ENCODE results near the gene INTU.

DNA sequence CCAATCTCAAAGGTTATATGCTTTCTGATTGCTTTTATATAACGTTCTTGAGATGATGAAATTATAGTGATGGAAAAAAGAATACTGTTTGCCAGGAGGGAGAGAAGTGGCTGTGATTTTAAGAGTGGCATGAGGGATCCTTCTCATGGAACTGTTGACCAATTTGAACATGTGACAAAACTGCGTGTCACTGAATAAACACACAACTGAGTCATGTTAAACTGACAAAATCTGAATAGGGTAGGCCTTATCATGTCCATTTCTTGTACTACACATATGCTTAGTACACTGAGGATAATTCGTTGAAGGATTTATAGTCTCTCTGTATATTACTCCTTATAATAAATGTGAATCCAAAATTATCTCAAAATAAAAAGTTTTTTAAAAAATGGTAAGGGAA lies 127.1 kb downstream of the INTU start:
- TF ChIP-seq, protein P1, sequence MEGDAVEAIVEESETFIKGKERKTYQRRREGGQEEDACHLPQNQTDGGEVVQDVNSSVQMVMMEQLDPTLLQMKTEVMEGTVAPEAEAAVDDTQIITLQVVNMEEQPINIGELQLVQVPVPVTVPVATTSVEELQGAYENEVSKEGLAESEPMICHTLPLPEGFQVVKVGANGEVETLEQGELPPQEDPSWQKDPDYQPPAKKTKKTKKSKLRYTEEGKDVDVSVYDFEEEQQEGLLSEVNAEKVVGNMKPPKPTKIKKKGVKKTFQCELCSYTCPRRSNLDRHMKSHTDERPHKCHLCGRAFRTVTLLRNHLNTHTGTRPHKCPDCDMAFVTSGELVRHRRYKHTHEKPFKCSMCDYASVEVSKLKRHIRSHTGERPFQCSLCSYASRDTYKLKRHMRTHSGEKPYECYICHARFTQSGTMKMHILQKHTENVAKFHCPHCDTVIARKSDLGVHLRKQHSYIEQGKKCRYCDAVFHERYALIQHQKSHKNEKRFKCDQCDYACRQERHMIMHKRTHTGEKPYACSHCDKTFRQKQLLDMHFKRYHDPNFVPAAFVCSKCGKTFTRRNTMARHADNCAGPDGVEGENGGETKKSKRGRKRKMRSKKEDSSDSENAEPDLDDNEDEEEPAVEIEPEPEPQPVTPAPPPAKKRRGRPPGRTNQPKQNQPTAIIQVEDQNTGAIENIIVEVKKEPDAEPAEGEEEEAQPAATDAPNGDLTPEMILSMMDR (IDR thresholded peaks at IDR 0.05), result no peak
- TF ChIP-seq SIN3A (IDR thresholded peaks at IDR 0.05; ENCODE audit: borderline replicate concordance, insufficient read depth, low read depth, low read length), result no peak

Data from Panc1 (cell line).